Endothelial cell of umbilical vein (primary cell): ENCODE measurements around the gene AIRE. TPM values are rescaled to one million over a fixed set of nuclear protein-coding genes. Genes with fewer than 3 reads are reported as not detected.

Source experiments
- BruUV-seq: library from RNA; stranded (reverse); fragments of 400-500 nt; replicated peaks from 2 replicates; lab custom pipeline; 2021; lab: Mats Ljungman, UMichigan
- CTCF ChIA-PET: fragments of 300-600, 350-600 bp; sonication (Branson Sonifier 250); formaldehyde crosslinking; loops from one replicate; lab custom pipeline; 2021; ENCODE audit warnings: antibody characterized with exemption, inconsistent platforms; lab: Charles Lee
- POLR2A ChIA-PET: fragments of 300-600, 350-600 bp; sonication (Branson Sonifier 250); formaldehyde crosslinking; loops from one replicate; lab custom pipeline; 2021; ENCODE audit warnings: antibody characterized with exemption, inconsistent platforms; lab: Charles Lee
- DNase-seq: peaks from one replicate; pipeline ENCODE4 v3.0.0-alpha.2; 2011; ENCODE audit warnings: low read depth, low spot score
- FAIRE-seq: peaks from 2 replicates; lab custom pipeline; 2011; peaks lifted over from hg19 to GRCh38; lab: Jason Lieb, UNC
- H2AFZ ChIP-seq: 2 replicates; pipeline ENCODE4 v1.6.0; 2012; ENCODE audit warnings: low read depth, low read length, control low read depth, inconsistent platforms
- H3K27ac ChIP-seq: 2 replicates; pipeline ENCODE4 v1.5.1; 2011; ENCODE audit warnings: low read depth, mild to moderate bottlenecking, control low read depth, low read length, moderate library complexity; ENCODE audit not compliant: insufficient read depth
- H3K27me3 ChIP-seq, 2 experiments: 2 replicates each; pipeline versions ENCODE4 v1.6.0 to v1.6.1; 2011; ENCODE audit warnings: low read length in 2 of 2, mixed read lengths in 1 of 2; ENCODE audit not compliant: control insufficient read depth in 2 of 2, insufficient read depth in 2 of 2
- H3K36me3 ChIP-seq, 2 experiments: 2 replicates in 1 of 2; 3 replicates in 1 of 2; pipeline ENCODE4 v1.5.1; 2011; ENCODE audit warnings: low read length in 2 of 2, mild to moderate bottlenecking in 1 of 2, moderate library complexity in 1 of 2; ENCODE audit not compliant: control insufficient read depth in 2 of 2, insufficient read depth in 2 of 2; ENCODE audit errors: extremely low read depth in 1 of 2
- H3K4me1 ChIP-seq: 3 replicates; pipeline ENCODE4 v1.5.1; 2011; ENCODE audit warnings: mild to moderate bottlenecking, low read length; ENCODE audit not compliant: control insufficient read depth, insufficient read depth; ENCODE audit errors: extremely low read depth
- H3K4me2 ChIP-seq: 2 replicates; pipeline ENCODE4 v1.6.1; 2011; ENCODE audit warnings: low read length, control low read depth, mixed read lengths; ENCODE audit not compliant: insufficient read depth
- H3K4me3 ChIP-seq, 3 experiments: fragments of 200-600 bp in 1 of 3; sonication (generic), shearing (Covaris generic) in 1 of 3; replicated peaks in 1 of 3; 2 replicates each; pipeline ENCODE4 v1.5.1; 2011 to 2016; ENCODE audit warnings: control low read depth in 3 of 3, low read length in 3 of 3, mild to moderate bottlenecking in 2 of 3, inconsistent platforms in 1 of 3, low read depth in 1 of 3, moderate library complexity in 1 of 3; ENCODE audit not compliant: insufficient read depth in 1 of 3
- H3K79me2 ChIP-seq: 2 replicates; pipeline ENCODE4 v1.6.0; 2012; ENCODE audit warnings: low read length, inconsistent platforms; ENCODE audit not compliant: control insufficient read depth, insufficient read depth
- H3K9ac ChIP-seq: replicated peaks from 2 replicates; pipeline ENCODE3; 2011; ENCODE audit warnings: low read length, control low read depth; ENCODE audit not compliant: insufficient read depth; ENCODE audit errors: extremely low read depth
- H3K9me1 ChIP-seq: replicated peaks from 3 replicates; pipeline ENCODE4 v1.6.0; 2011; ENCODE audit warnings: mild to moderate bottlenecking, low read length; ENCODE audit not compliant: control insufficient read depth, insufficient read depth; ENCODE audit errors: extremely low read depth
- H3K9me3 ChIP-seq: replicated peaks from 2 replicates; pipeline ENCODE4 v1.5.1; 2012; ENCODE audit warnings: low read length, inconsistent platforms; ENCODE audit not compliant: control insufficient read depth, insufficient read depth
- H4K20me1 ChIP-seq: replicated peaks from 2 replicates; pipeline ENCODE3; 2011; ENCODE audit warnings: mild to moderate bottlenecking, low read length; ENCODE audit not compliant: control insufficient read depth, insufficient read depth; ENCODE audit errors: extremely low read depth
- CTCF ChIP-seq, 2 donors: IDR thresholded peaks; 1 replicate in 1 of 2; 2 replicates in 1 of 2; pipeline ENCODE4 v1.5.1; 2011; ENCODE audit warnings: low read length in 2 of 2, mild to moderate bottlenecking in 2 of 2, moderate library complexity in 2 of 2, control low read depth in 1 of 2, inconsistent platforms in 1 of 2, low read depth in 1 of 2; ENCODE audit not compliant: insufficient read depth in 1 of 2; ENCODE audit errors: extremely low read depth in 1 of 2
- EZH2 ChIP-seq: IDR thresholded peaks from 2 replicates; pipeline ENCODE4 v1.6.1; 2012; ENCODE audit warnings: borderline replicate concordance, low read depth, mild to moderate bottlenecking, moderate library complexity, low read length, inconsistent platforms; ENCODE audit not compliant: severe bottlenecking
- FOS ChIP-seq: IDR thresholded peaks from 2 replicates; pipeline ENCODE4 v1.6.1; 2011; ENCODE audit warnings: mild to moderate bottlenecking, low read length, moderate library complexity, borderline replicate concordance; ENCODE audit not compliant: insufficient read depth
- JUN ChIP-seq: IDR thresholded peaks from 2 replicates; pipeline ENCODE4 v1.6.1; 2011; ENCODE audit warnings: borderline replicate concordance, low read depth; ENCODE audit not compliant: insufficient read length, insufficient read depth
- POLR2A ChIP-seq: IDR thresholded peaks from 2 replicates; pipeline ENCODE4 v1.6.1; 2012; ENCODE audit warnings: low read depth, mild to moderate bottlenecking, control low read depth, low read length
- POLR2AphosphoS5 ChIP-seq: IDR thresholded peaks from 2 replicates; pipeline ENCODE4 v1.6.1; 2012; ENCODE audit warnings: low read depth, mild to moderate bottlenecking, control low read depth, low read length, moderate library complexity; ENCODE audit not compliant: insufficient read depth
- dilution Hi-C: fragments of 300-500 bp; cut with MboI; formaldehyde crosslinking; loops from one replicate; pipeline ENCODE4 v1.15.0; 2019; ENCODE audit warnings: low sequenced_read_pairs; ENCODE audit not compliant: extremely low pct_ligation_motif_present
- intact Hi-C: fragments of 100-400 bp; cut with micrococcal nuclease; formaldehyde crosslinking; loops from one replicate; pipeline ENCODE4 v1.10.0; 2022
- polyA plus RNA-seq, 4 experiments: library from polyadenylated mRNA; depleted of rRNA in 3 of 4; stranded (reverse) in 3 of 4; unstranded in 1 of 4; fragments of >200 nt; gene quantifications; 2 replicates each; pipeline versions ENCODE4 v1.2.1 to v1.2.3, GENCODE V29; 2011 to 2012; ENCODE audit warnings: missing spikeins in 1 of 4
- total RNA-seq: library from RNA; stranded (reverse); gene quantifications from 2 replicates; pipeline ENCODE4 v1.2.3, GENCODE V29; 2021

AIRE gene
- total and polyA plus RNA-seq, 2 donors (not counting 3 experiments of a cell fraction or from before 2014, with no cell fraction given), result 0.04 to 0.11 TPM

- CTCF ChIA-PET, result no interaction called here
- dilution Hi-C loops, result no loop called here
Observed at GRCh38 chr21:44283948-44284347, 1.7 kb upstream of the AIRE start.

More at GRCh38 chr21:44283948-44284347, 1.7 kb upstream of the AIRE start:
- Histone ChIP-seq H2AFZ (no peak overlapping the region), H4K20me1 (no peaks in the 10 kb centered on the region), H3K4me1 (no peaks in the 10 kb centered on the region), H3K27me3 (peaks cover 0 to 3% of the 10 kb centered on the region in 2 experiments), H3K27ac (no peak overlapping the region), H3K4me2 (no peak overlapping the region), H3K9me1 (no peaks in the 10 kb centered on the region), H3K36me3 (no peaks in the 10 kb centered on the region), H3K79me2 (no peaks in the 10 kb centered on the region), H3K9ac (no peak overlapping the region), H3K4me3 (no peak overlapping the region), H3K9me3 (no peaks in the 10 kb centered on the region)
- POLR2A ChIA-PET, result interaction anchor here (0.6 kb wide), 1 partner anchor 14 kb away, joined by 3 read pairs; no protein-coding TSS in a partner anchor
- intact Hi-C loops, result no loop called here
- no peak for TF ChIP-seq JUN
- no peak for TF ChIP-seq FOS
- TF ChIP-seq CTCF (IDR thresholded peaks at IDR 0.05; ENCODE audit: extremely low read depth in 1 of 2, insufficient read depth in 1 of 2, low read depth in 1 of 2, low read length in 2 of 2), result no peak
- no peak for TF ChIP-seq POLR2AphosphoS5
- no peak for TF ChIP-seq POLR2A
- no peak for TF ChIP-seq EZH2
- DNase-seq (no peak), FAIRE-seq (no peak)
- BruUV-seq, result no TSS peak
